NB4 (cell line): Measurements from ENCODE around the gene PLA2G10.

ENCODE experiments used
- DNase-seq: peaks from one replicate; pipeline ENCODE4 v3.0.0; 2010; ENCODE audit warnings: low read depth
- H3K4me3 ChIP-seq: one replicate; pipeline ENCODE4 v1.5.1; 2011; ENCODE audit warnings: mild to moderate bottlenecking, low read depth, low read length, moderate library complexity
- CTCF ChIP-seq: IDR thresholded peaks from one replicate; pipeline ENCODE4 v1.5.1; 2012; ENCODE audit warnings: low read depth, low read length
- MAX ChIP-seq: IDR thresholded peaks from 2 replicates; pipeline ENCODE4 v1.6.1; 2011; ENCODE audit warnings: low read depth, low read length
- MYC ChIP-seq: IDR thresholded peaks from 2 replicates; pipeline ENCODE4 v1.6.1; 2011; ENCODE audit warnings: low read depth, low read length
- POLR2A ChIP-seq: IDR thresholded peaks from 2 replicates; pipeline ENCODE4 v1.6.1; 2011; ENCODE audit warnings: mild to moderate bottlenecking; ENCODE audit not compliant: insufficient read length; ENCODE audit errors: extremely low read depth

Gene PLA2G10

GRCh38 chr16:14678748-14679497 lies 15.2 kb downstream of the PLA2G10 start:
- TF ChIP-seq POLR2A (no peak), CTCF (no peak), MAX (no peak), MYC (no peak)
- no peak overlapping the region for H3K4me3 ChIP-seq

GRCh38 chr16:14677627-14678026 lies 16.5 kb downstream of the PLA2G10 start:
- TF ChIP-seq MAX (no peak), CTCF (no peak), POLR2A (no peak), MYC (no peak)
- no peak overlapping the region for H3K4me3 ChIP-seq
- no peak for DNase-seq

More at GRCh38 chr16:14678748-14679497, 15.2 kb downstream of the PLA2G10 start:
- DNase-seq, result no peak

GRCh38 chr16:14676633-14677032 lies 17.5 kb downstream of the PLA2G10 start:
- DNase-seq, result no peak
- TF ChIP-seq MAX, result no peak
- TF ChIP-seq MYC, result no peak
- no peak for TF ChIP-seq CTCF
- TF ChIP-seq POLR2A, result no peak
- H3K4me3 ChIP-seq, result no peak overlapping the region

GRCh38 chr16:14672403-14672971 lies 21.6 kb downstream of the PLA2G10 start:
- H3K4me3 ChIP-seq, result no peak overlapping the region
- TF ChIP-seq POLR2A (no peak), MAX (peak; percentile 83), CTCF (no peak), MYC (no peak)
- no peak for DNase-seq

- TF ChIP-seq POLR2A, result no peak
- no peak for TF ChIP-seq MAX
- TF ChIP-seq CTCF, result no peak
- no peak for TF ChIP-seq MYC
- H3K4me3 ChIP-seq, result no peak overlapping the region
- no peak for DNase-seq
Observed at GRCh38 chr16:14669776-14670175, 24.3 kb downstream of the PLA2G10 start.
